ENCODE measurements around the gene WDR93.

DNA sequence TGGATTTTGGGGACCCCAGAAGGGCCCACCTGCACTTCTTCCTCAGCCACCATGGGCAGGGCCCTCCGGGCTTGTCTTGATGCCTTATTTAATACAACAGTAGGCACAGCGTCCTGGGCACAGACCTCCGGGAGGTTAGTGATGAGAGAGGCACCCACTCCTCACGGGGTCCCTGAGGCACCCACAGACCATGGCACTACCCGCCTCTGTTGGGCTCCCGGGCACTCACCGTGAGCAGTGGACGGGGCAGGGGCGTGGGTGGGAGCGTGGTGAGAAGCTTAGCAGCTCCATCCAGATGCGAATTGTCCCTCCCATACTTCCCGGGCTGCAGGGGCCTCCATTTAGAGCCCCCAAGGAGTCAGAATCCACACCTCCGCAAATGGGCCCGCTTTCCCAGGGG, 85.2 kb downstream of the WDR93 start:
- TF ChIP-seq, protein P1, sequence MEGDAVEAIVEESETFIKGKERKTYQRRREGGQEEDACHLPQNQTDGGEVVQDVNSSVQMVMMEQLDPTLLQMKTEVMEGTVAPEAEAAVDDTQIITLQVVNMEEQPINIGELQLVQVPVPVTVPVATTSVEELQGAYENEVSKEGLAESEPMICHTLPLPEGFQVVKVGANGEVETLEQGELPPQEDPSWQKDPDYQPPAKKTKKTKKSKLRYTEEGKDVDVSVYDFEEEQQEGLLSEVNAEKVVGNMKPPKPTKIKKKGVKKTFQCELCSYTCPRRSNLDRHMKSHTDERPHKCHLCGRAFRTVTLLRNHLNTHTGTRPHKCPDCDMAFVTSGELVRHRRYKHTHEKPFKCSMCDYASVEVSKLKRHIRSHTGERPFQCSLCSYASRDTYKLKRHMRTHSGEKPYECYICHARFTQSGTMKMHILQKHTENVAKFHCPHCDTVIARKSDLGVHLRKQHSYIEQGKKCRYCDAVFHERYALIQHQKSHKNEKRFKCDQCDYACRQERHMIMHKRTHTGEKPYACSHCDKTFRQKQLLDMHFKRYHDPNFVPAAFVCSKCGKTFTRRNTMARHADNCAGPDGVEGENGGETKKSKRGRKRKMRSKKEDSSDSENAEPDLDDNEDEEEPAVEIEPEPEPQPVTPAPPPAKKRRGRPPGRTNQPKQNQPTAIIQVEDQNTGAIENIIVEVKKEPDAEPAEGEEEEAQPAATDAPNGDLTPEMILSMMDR (IDR thresholded peaks at IDR 0.05) = no peak
- TF ChIP-seq POLR2A (IDR thresholded peaks at IDR 0.05) = no peak
